Ovary (tissue), 3 donors: Measurements from ENCODE around the gene PDE5A.

Experiments used
- EP300 ChIP-seq: sonication (generic); formaldehyde crosslinking; IDR thresholded peaks from one replicate; pipeline ENCODE4 v1.6.1; 2017; ENCODE audit warnings: antibody characterized with exemption
- TF ChIP-seq, protein P1 (sequence below), 3 donors: fragments of 450-650 bp in 2 of 3; fragments of 200-600 bp in 1 of 3; IDR thresholded peaks; one replicate each; pipeline versions ENCODE4 v1.5.1 to v1.8.0; 2016 to 2022; ENCODE audit warnings: antibody characterized with exemption in 3 of 3, mild to moderate bottlenecking in 1 of 3
- donor health status: DM: no; HTN: no; CAD: no.

DNA sequence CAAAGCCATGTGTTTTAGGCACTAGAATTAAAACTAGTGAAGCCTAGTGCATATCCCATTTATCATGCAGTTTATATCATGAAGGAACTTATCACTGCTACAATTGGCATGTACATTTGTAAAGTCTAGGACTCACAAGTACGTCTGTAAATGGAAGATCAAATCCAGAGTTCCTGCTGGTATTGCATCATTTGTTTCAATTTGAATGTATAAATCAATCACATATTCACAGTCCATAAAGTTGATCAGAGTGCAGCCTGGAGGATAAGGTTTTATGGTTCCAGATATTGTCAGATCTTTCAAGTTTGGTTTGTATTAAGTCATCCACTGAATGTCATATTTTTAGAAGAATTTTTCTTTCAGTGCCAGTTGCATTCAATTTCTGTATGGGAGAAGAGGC is 32.6 kb upstream of the PDE5A start:
- no peak for TF ChIP-seq EP300
- TF ChIP-seq, protein P1, sequence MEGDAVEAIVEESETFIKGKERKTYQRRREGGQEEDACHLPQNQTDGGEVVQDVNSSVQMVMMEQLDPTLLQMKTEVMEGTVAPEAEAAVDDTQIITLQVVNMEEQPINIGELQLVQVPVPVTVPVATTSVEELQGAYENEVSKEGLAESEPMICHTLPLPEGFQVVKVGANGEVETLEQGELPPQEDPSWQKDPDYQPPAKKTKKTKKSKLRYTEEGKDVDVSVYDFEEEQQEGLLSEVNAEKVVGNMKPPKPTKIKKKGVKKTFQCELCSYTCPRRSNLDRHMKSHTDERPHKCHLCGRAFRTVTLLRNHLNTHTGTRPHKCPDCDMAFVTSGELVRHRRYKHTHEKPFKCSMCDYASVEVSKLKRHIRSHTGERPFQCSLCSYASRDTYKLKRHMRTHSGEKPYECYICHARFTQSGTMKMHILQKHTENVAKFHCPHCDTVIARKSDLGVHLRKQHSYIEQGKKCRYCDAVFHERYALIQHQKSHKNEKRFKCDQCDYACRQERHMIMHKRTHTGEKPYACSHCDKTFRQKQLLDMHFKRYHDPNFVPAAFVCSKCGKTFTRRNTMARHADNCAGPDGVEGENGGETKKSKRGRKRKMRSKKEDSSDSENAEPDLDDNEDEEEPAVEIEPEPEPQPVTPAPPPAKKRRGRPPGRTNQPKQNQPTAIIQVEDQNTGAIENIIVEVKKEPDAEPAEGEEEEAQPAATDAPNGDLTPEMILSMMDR (IDR thresholded peaks at IDR 0.05), result no peak
